H1 (cell line): ENCODE data around the gene TAF3. TPM values are rescaled to one million over a fixed set of nuclear protein-coding genes. Genes with fewer than 3 reads are reported as not detected.
A peak's percentile ranks its signal among the peaks of the same experiment; 100 is the strongest.

Experiments
- CTCF ChIA-PET: fragments of 300-600 bp; sonication (Branson Sonifier 250); formaldehyde crosslinking; loops from one replicate; lab custom pipeline; 2021; ENCODE audit not compliant: partially characterized antibody; lab: Charles Lee
- POLR2A ChIA-PET: fragments of 300-600 bp; sonication (Branson Sonifier 250); formaldehyde crosslinking; loops from one replicate; lab custom pipeline; 2021; ENCODE audit warnings: inconsistent platforms; ENCODE audit not compliant: partially characterized antibody; lab: Charles Lee
- DNase-seq, 2 experiments: peaks; one replicate each; pipeline versions ENCODE4 v3.0.0 to v3.0.0-alpha.2; 2010 to 2022; ENCODE audit warnings: low spot score in 2 of 2, low read depth in 1 of 2, mixed read lengths in 1 of 2
- FAIRE-seq: peaks from 2 replicates; lab custom pipeline; 2011; peaks lifted over from hg19 to GRCh38; lab: Jason Lieb, UNC
- H2AFZ ChIP-seq: 2 replicates; pipeline ENCODE4 v1.8.1; 2012; ENCODE audit warnings: low read length, inconsistent platforms
- H2AK5ac ChIP-seq: 2 replicates; pipeline ENCODE4 v1.6.1; 2013; ENCODE audit warnings: low read depth, low read length
- H2BK120ac ChIP-seq: replicated peaks from 2 replicates; pipeline ENCODE3; 2013; ENCODE audit warnings: low read depth, low read length, inconsistent platforms
- H2BK12ac ChIP-seq: 2 replicates; pipeline ENCODE4 v1.6.1; 2013; ENCODE audit warnings: low read depth, low read length
- H2BK15ac ChIP-seq: 2 replicates; pipeline ENCODE4 v1.6.1; 2013; ENCODE audit warnings: low read length
- H2BK20ac ChIP-seq: 2 replicates; pipeline ENCODE4 v1.6.1; 2013; ENCODE audit warnings: low read length
- H2BK5ac ChIP-seq: 2 replicates; pipeline ENCODE4 v1.6.1; 2013; ENCODE audit warnings: low read depth, low read length
- H3K14ac ChIP-seq: 2 replicates; pipeline ENCODE4 v1.6.1; 2013; ENCODE audit warnings: inconsistent platforms; ENCODE audit not compliant: insufficient read length
- H3K18ac ChIP-seq: 2 replicates; pipeline ENCODE4 v1.6.1; 2013; ENCODE audit warnings: low read length; ENCODE audit errors: extremely low read depth
- H3K23ac ChIP-seq: 2 replicates; pipeline ENCODE4 v1.6.1; 2013; ENCODE audit warnings: inconsistent platforms; ENCODE audit not compliant: insufficient read length
- H3K23me2 ChIP-seq: 2 replicates; pipeline ENCODE4 v1.6.1; 2013; ENCODE audit warnings: low read depth, low read length
- H3K27ac ChIP-seq: 2 replicates; pipeline ENCODE4 v1.6.1; 2011; ENCODE audit warnings: low read depth, low read length, inconsistent platforms
- H3K27me3 ChIP-seq, 4 experiments: replicated peaks in 1 of 4; 1 replicate in 1 of 4; 2 replicates in 3 of 4; pipeline versions ENCODE4 v1.6.1 to v1.8.1; 2011 to 2013; ENCODE audit warnings: low read length in 3 of 4, mild to moderate bottlenecking in 3 of 4, inconsistent platforms in 2 of 4, mixed read lengths in 2 of 4, moderate library complexity in 1 of 4; ENCODE audit not compliant: control insufficient read depth in 3 of 4, insufficient read depth in 3 of 4; ENCODE audit errors: extremely low read depth in 1 of 4
- H3K36me3 ChIP-seq, 4 experiments: 2 replicates each; pipeline versions ENCODE4 v1.6.1 to v1.8.1; 2011 to 2013; ENCODE audit warnings: mild to moderate bottlenecking in 4 of 4, low read length in 3 of 4, moderate library complexity in 2 of 4, control low read depth in 1 of 4, inconsistent platforms in 1 of 4; ENCODE audit not compliant: insufficient read depth in 4 of 4, control insufficient read depth in 2 of 4
- H3K4ac ChIP-seq: replicated peaks from 2 replicates; pipeline ENCODE3; 2013; ENCODE audit warnings: low read length, low read depth, mixed read lengths, inconsistent platforms; ENCODE audit not compliant: insufficient read length
- H3K4me1 ChIP-seq, 4 experiments: replicated peaks in 1 of 4; 1 replicate in 1 of 4; 2 replicates in 3 of 4; pipeline versions ENCODE4 v1.6.1 to v1.8.1; 2011 to 2013; ENCODE audit warnings: low read length in 3 of 4, inconsistent platforms in 2 of 4, mixed read lengths in 1 of 4; ENCODE audit not compliant: insufficient read depth in 4 of 4, control insufficient read depth in 3 of 4
- H3K4me2 ChIP-seq, 2 experiments: 2 replicates each; pipeline versions ENCODE4 v1.6.1 to v1.8.1; 2011 to 2013; ENCODE audit warnings: low read depth in 2 of 2, low read length in 2 of 2, control low read depth in 1 of 2, inconsistent platforms in 1 of 2, mild to moderate bottlenecking in 1 of 2; ENCODE audit not compliant: insufficient read depth in 1 of 2
- H3K4me3 ChIP-seq, 4 experiments: fragments of 200-600, 300-600 bp in 1 of 4; sonication (generic), shearing (Covaris generic), sonication (Bioruptor Twin) in 1 of 4; 2 replicates each; pipeline versions ENCODE4 v1.5.1 to v1.8.1; 2011 to 2016; ENCODE audit warnings: low read length in 4 of 4, low read depth in 3 of 4, control low read depth in 2 of 4, inconsistent platforms in 2 of 4, mild to moderate bottlenecking in 2 of 4, mixed read lengths in 1 of 4, moderate library complexity in 1 of 4; ENCODE audit not compliant: insufficient read depth in 2 of 4; ENCODE audit errors: extremely low read depth in 1 of 4
- H3K56ac ChIP-seq: replicated peaks from 2 replicates; pipeline ENCODE3; 2013; ENCODE audit warnings: low read depth, mild to moderate bottlenecking, mixed read lengths, low read length, inconsistent platforms; ENCODE audit not compliant: insufficient read length
- H3K79me1 ChIP-seq: 2 replicates; pipeline ENCODE4 v1.6.1; 2013; ENCODE audit warnings: low read depth, low read length, control low read depth
- H3K79me2 ChIP-seq, 2 experiments: 2 replicates each; pipeline versions ENCODE4 v1.6.1 to v1.8.1; 2012 to 2013; ENCODE audit warnings: low read length in 2 of 2, mild to moderate bottlenecking in 2 of 2, inconsistent platforms in 1 of 2; ENCODE audit not compliant: insufficient read depth in 2 of 2, control insufficient read depth in 1 of 2
- H3K9ac ChIP-seq, 4 experiments: replicated peaks in 1 of 4; 1 replicate in 1 of 4; 2 replicates in 3 of 4; pipeline versions ENCODE4 v1.6.1 to v1.8.1; 2011 to 2013; ENCODE audit warnings: low read depth in 3 of 4, low read length in 3 of 4, control low read depth in 2 of 4, mild to moderate bottlenecking in 2 of 4, moderate library complexity in 2 of 4, inconsistent platforms in 1 of 4; ENCODE audit errors: extremely low read depth in 1 of 4
- H3K9me3 ChIP-seq, 2 experiments: 2 replicates each; pipeline versions ENCODE4 v1.6.1 to v1.8.1; 2012 to 2013; ENCODE audit warnings: mild to moderate bottlenecking in 2 of 2, moderate library complexity in 2 of 2, control low read depth in 1 of 2, inconsistent platforms in 1 of 2, low read depth in 1 of 2, low read length in 1 of 2, mixed read lengths in 1 of 2; ENCODE audit not compliant: insufficient read depth in 2 of 2
- H4K20me1 ChIP-seq, 2 experiments: replicated peaks in 1 of 2; 2 replicates each; pipeline versions ENCODE3 to v1.8.1; 2011 to 2013; ENCODE audit warnings: inconsistent platforms in 2 of 2, low read length in 2 of 2, mild to moderate bottlenecking in 1 of 2; ENCODE audit not compliant: insufficient read depth in 2 of 2, control insufficient read depth in 1 of 2
- H4K5ac ChIP-seq: 2 replicates; pipeline ENCODE4 v1.6.1; 2013; ENCODE audit warnings: low read length, low read depth, mixed read lengths, inconsistent platforms; ENCODE audit not compliant: insufficient read length
- H4K8ac ChIP-seq: 2 replicates; pipeline ENCODE4 v1.8.0; 2013; ENCODE audit warnings: mild to moderate bottlenecking, moderate library complexity, low read length, inconsistent platforms; ENCODE audit not compliant: insufficient read depth; ENCODE audit errors: extremely low read depth
- H4K91ac ChIP-seq: replicated peaks from 2 replicates; pipeline ENCODE3; 2013; ENCODE audit warnings: low read length, mixed read lengths, inconsistent platforms; ENCODE audit not compliant: insufficient read length
- CBX5 ChIP-seq: fragments of 300-800, 300-1000 bp; sonication (generic); IDR thresholded peaks from 2 replicates; pipeline ENCODE4 v1.7.1; 2016; ENCODE audit warnings: antibody characterized with exemption, low read length, low read depth
- CTBP2 ChIP-seq: IDR thresholded peaks from 2 replicates; pipeline ENCODE4 v1.7.0; 2011; ENCODE audit warnings: borderline replicate concordance, mild to moderate bottlenecking, moderate library complexity, mixed read lengths, low read length; ENCODE audit not compliant: insufficient read depth, insufficient read length
- EZH2 ChIP-seq: fragments of 200-600 bp; sonication (generic); IDR thresholded peaks from 2 replicates; pipeline ENCODE4 v1.7.1; 2012; ENCODE audit warnings: low read depth, mild to moderate bottlenecking, moderate library complexity, low read length, inconsistent platforms; ENCODE audit not compliant: severe bottlenecking
- GABPA ChIP-seq: IDR thresholded peaks from 2 replicates; pipeline ENCODE4 v1.6.1; 2011; ENCODE audit warnings: mild to moderate bottlenecking, low read length, moderate library complexity, borderline replicate concordance; ENCODE audit not compliant: insufficient read depth
- NRF1 ChIP-seq: IDR thresholded peaks from 2 replicates; pipeline ENCODE4 v1.6.1; 2011; ENCODE audit warnings: mild to moderate bottlenecking, low read depth, low read length, improper control_type of control experiment
- RNF2 ChIP-seq: fragments of 200-900, 300-1000 bp; sonication (generic); IDR thresholded peaks from 2 replicates; pipeline ENCODE4 v1.7.1; 2016; ENCODE audit warnings: borderline replicate concordance, low read depth, mild to moderate bottlenecking, antibody characterized with exemption, low read length; ENCODE audit not compliant: poor library complexity, severe bottlenecking; ENCODE audit errors: missing control alignments
- SP1 ChIP-seq: IDR thresholded peaks from 2 replicates; pipeline ENCODE4 v1.6.1; 2011; ENCODE audit warnings: low read depth, low read length
- SUZ12 ChIP-seq: fragments of 200-600 bp; sonication (generic); IDR thresholded peaks from 2 replicates; pipeline ENCODE4 v1.6.1; 2012; ENCODE audit warnings: mild to moderate bottlenecking, inconsistent platforms, low read length, moderate library complexity, mixed read lengths
- YY1 ChIP-seq: IDR thresholded peaks from 2 replicates; pipeline ENCODE4 v1.6.1; 2011; ENCODE audit warnings: low read depth, mild to moderate bottlenecking, low read length
- ZNF274 ChIP-seq: IDR thresholded peaks from 2 replicates; pipeline ENCODE4 v1.7.0; 2012; ENCODE audit warnings: low read length, borderline replicate concordance; ENCODE audit errors: extremely low read depth
- WGBS, 2 experiments: shearing (Covaris generic) in 1 of 2; methylation state at CpG; one replicate each; pipeline versions ENCODE4 v1.1.6 to v1.1.7; 2013 to 2015; ENCODE audit warnings: low lambda C conversion rate in 2 of 2, mixed read lengths in 2 of 2, inconsistent platforms in 1 of 2, low coverage in 1 of 2, missing lambda C conversion rate in 1 of 2; ENCODE audit not compliant: insufficient replicate concordance in 2 of 2, insufficient coverage in 1 of 2, insufficient read length in 1 of 2; ENCODE audit errors: extremely low coverage in 1 of 2, missing lambda C conversion rate in 1 of 2; 5-methylcytosine and 5-hydroxymethylcytosine counted together
- polyA plus RNA-seq, 7 experiments: library from polyadenylated mRNA; depleted of rRNA in 3 of 7; stranded (reverse) in 5 of 7; unstranded in 2 of 7; fragments of >200 nt in 5 of 7; fragments of 200-250 nt in 2 of 7; gene quantifications; 1 replicate in 5 of 7; 2 replicates in 1 of 7; 4 replicates in 1 of 7; pipeline versions ENCODE4 v1.2.1 to v1.2.3, GENCODE V29; 2011 to 2013; ENCODE audit warnings: missing spikeins in 2 of 7, mixed read lengths in 2 of 7
- total RNA-seq: library from RNA; stranded (reverse); fragmentation: NEBNext Ultra II Directional; extraction: Animal tissue kit (Norgen Biotek cat#: 25700); gene quantifications from 2 replicates; pipeline ENCODE4 v1.2.1, GENCODE V29; 2021

The TAF3 gene
- total and polyA plus RNA-seq, 2 of the 8 experiments (the other 6 are each of a cell fraction or from before 2014, with no cell fraction given) = 1.5 to 11.2 TPM

- WGBS, 2 experiments = 4% methylated on average over 16 of the region's 16 CpGs; no CpG with 5 or more reads in 1 of the 2 experiments
- Histone ChIP-seq H4K20me1 (peaks cover 6 to 13% of the 10 kb centered on the region in 2 experiments), H4K5ac (no peak overlapping the region), H2BK120ac (no peak overlapping the region), H3K9ac (no peak overlapping the region), H2AK5ac (0 out of 2 replicates have a peak overlapping the region, but pooled peaks have one; percentile 1), H3K4me2 (peak overlapping the region; percentile 68 to 84), H4K8ac (no peak overlapping the region), H4K91ac (no peak overlapping the region), H2BK20ac (no peak overlapping the region), H3K79me2 (no peaks in the 10 kb centered on the region), H3K18ac (0 out of 2 replicates have a peak overlapping the region, but pooled peaks have one; percentile 2), H3K4ac (peak overlapping the region; percentile 28), H2BK5ac (no peak overlapping the region), H3K4me3 (peak overlapping the region in 1 of 4 experiments; percentile 61; a peak in 1 of 8 replicates), H2BK15ac (no peak overlapping the region), H3K23ac (no peak overlapping the region), H3K4me1 (peaks cover 33 to 54% (median 40%) of the 10 kb centered on the region in 4 experiments), H3K36me3 (no peaks in the 10 kb centered on the region), H3K79me1 (no peaks in the 10 kb centered on the region), H3K27me3 (peaks cover 68 to 99% (median 94%) of the 10 kb centered on the region in 4 experiments), H3K27ac (no peak overlapping the region), H3K23me2 (peaks cover 20% of the 10 kb centered on the region; the same call in 1 of the 2 replicates), H2AFZ (no peak overlapping the region), H2BK12ac (no peak overlapping the region), H3K9me3 (no peaks in the 10 kb centered on the region), H3K56ac (no peak overlapping the region), H3K14ac (no peak overlapping the region)
- DNase-seq (peak in 1 of 2 experiments; percentile 55), FAIRE-seq (no peak)
- POLR2A ChIA-PET = interaction anchor here (1.5 to 2.5 kb wide), 5 partner anchors 8 to 25 kb away, joined by 3 to 11 read pairs (median 5); no protein-coding TSS in a partner anchor
- CTCF ChIA-PET = interaction anchor here (0.6 to 3.0 kb wide), 11 partner anchors 8 to 534 kb away, joined by 3 to 13 read pairs (median 4); no protein-coding TSS in a partner anchor
- peak; percentile 76 for TF ChIP-seq RNF2
- no peak for TF ChIP-seq ZNF274
- peak; percentile 58 for TF ChIP-seq SUZ12
- no peak for TF ChIP-seq CBX5
- TF ChIP-seq GABPA = no peak
- TF ChIP-seq YY1 = no peak
- TF ChIP-seq CTBP2 = no peak
- 0 out of 2 replicates have a peak, but pooled peaks have one; percentile 1 for TF ChIP-seq SP1
- peak; percentile 80 for TF ChIP-seq EZH2
- TF ChIP-seq NRF1 = no peak
These were observed 241.1 kb downstream of the TAF3 start for GRCh38 chr10:8059191-8059936.
